ENCODE measurements around the gene SUMO2. TPM values are rescaled to one million over a fixed set of nuclear protein-coding genes. Genes with fewer than 3 reads are reported as not detected.

Gene SUMO2
- total RNA-seq, result 365 and 394 TPM in 2 replicates

DNA sequence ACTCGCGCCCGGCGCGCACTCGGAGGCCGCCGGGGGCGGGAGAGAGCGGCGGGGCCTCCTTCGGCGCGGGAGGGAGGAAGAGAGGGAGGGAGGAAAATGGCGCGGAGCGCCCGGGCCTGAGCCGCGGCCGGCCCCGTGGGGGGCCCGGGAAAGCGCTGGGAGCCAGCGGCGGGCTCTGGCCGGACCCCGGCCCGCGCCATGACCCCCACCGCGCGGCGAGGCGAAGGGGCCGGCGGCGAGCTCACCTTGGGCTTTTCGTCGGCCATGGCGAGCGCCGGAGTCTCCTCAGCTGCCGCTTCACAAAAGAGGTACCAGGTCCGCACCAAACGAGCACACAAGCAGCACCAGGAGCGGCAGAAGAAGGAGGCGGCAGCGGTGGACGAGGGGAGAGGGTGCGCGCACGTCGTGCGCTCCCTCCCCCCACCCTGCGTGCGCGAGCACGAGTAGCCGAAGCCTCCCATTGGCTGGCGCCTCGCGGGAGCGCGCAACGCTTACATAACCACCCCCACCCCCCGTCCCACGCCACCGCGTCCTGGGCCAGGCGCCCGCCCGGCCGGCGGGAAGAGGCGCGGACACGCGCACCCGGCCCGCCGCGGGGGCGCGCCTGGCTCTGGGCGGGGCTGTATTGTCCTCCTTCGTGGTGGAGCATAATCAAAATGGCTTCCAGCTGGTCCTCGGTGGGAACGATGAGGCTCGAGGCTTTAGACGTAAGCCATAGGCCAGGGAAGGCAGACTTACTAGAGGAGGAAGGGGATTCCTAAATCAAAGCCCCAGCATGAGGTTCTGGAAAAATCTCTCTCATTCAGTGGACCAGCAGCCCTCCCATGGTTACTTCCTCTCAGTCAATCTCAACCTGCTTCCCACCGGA is at the start of gene SUMO2:
Gene SUMO2 (minus strand): TSS at position 391 of the 868 bp plus-strand sequence. CDS start 125 bp downstream, at position 266.
- Mint-ChIP-seq H3K27me3 (no peaks in the 10 kb centered on the region), H3K4me1 (peaks cover 38% of the 10 kb centered on the region), H3K4me3 (peak within 1 kb of the TSS; percentile 86), H3K27ac (peak within 1 kb of the TSS; percentile 97), H3K9me3 (no peaks in the 10 kb centered on the region), H3K36me3 (ENCODE audit: low read depth) (peaks cover 28% of the 10 kb centered on the region)
- DNase-seq, result peak; percentile 96
- ATAC-seq (ENCODE audit: low read depth), result peak; percentile 82
- ChIA-PET CTCF (interaction anchor here (1.0 to 1.3 kb wide), 2 partner anchors 20 to 69 kb away, joined by 3 to 5 read pairs; no protein-coding TSS in a partner anchor), POLR2A (interaction anchor here (0.6 to 2.9 kb wide), 18 partner anchors 8 to 199 kb away, joined by 3 to 19 read pairs (median 6); partner anchors contain the start of genes ARMC7, ATP5PD, GGA3 and JPT1)
- TF ChIP-seq, protein P1, sequence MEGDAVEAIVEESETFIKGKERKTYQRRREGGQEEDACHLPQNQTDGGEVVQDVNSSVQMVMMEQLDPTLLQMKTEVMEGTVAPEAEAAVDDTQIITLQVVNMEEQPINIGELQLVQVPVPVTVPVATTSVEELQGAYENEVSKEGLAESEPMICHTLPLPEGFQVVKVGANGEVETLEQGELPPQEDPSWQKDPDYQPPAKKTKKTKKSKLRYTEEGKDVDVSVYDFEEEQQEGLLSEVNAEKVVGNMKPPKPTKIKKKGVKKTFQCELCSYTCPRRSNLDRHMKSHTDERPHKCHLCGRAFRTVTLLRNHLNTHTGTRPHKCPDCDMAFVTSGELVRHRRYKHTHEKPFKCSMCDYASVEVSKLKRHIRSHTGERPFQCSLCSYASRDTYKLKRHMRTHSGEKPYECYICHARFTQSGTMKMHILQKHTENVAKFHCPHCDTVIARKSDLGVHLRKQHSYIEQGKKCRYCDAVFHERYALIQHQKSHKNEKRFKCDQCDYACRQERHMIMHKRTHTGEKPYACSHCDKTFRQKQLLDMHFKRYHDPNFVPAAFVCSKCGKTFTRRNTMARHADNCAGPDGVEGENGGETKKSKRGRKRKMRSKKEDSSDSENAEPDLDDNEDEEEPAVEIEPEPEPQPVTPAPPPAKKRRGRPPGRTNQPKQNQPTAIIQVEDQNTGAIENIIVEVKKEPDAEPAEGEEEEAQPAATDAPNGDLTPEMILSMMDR (IDR thresholded peaks at IDR 0.05), result no peak
- intact Hi-C loops (cut with micrococcal nuclease), result loop anchor here (1.0 to 10.0 kb wide), 12 partner anchors 22 to 674 kb away; partner anchors contain the start of genes ATP5PD, GGA3, GRB2 and HID1

DNA sequence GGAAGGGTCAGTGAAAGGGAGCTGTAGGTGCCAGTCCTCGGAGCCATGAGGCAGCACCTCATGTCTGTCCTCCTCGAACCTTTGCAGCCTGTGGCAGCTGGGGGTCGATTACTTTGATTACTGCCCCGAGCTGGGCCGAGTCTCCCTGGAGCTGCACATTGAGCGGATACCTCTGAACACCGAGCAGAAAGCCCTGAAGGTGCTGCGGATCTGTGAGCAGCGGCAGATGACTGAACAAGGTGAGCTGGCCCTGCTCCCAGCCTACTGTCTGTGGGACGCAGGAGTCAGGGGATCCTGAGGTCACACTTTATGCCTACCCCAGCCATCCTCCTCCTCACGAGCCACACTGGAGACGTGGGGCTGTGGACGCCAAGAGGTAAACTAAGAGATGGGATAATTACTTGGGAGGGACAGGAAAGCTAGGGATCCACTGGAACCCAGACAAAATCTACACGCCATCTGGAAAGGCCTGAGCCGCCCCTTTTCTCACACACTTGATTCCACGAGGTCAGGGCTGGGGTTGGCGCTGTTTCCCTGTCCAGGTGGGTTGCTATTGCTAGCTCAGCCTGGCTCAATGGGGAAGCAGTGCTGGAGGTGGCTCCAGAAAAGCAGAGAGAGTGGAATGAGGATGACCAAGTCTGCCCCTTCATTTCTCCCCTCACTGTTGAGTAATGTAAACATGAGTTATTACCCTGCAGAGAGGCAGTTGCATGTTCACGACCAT is 49.1 kb upstream of the SUMO2 start:
- POLR2A ChIA-PET, result interaction anchor here (0.5 to 0.7 kb wide), 2 partner anchors 87 to 105 kb away, joined by 3 to 8 read pairs; no protein-coding TSS in a partner anchor
- CTCF ChIA-PET, result no interaction called here

DNA sequence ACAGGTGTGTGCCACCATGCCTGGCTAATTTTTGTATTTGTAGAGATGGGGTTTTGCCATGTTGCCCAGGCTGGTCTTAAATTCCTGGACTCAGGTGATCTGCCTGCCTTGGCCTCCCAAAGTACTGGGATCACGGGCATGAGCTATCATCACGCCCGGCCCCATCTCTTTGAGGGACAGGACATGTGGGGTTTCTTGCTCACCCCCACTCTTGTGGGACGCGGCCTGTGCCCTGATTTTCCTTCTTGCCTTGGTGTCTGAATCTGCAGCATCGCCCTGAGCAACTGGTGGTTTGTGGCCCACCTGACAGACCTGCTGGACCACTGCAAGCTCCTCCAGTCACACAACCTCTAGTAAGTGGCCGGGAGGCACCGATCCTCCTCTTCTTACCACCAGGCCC is 48.3 kb upstream of the SUMO2 start:
- TF ChIP-seq, protein P1 (IDR thresholded peaks at IDR 0.05), result no peak
- Mint-ChIP-seq H3K4me1 (no peaks in the 10 kb centered on the region), H3K27ac (no peak overlapping the region), H3K27me3 (no peaks in the 10 kb centered on the region), H3K36me3 (ENCODE audit: low read depth) (peaks cover 87% of the 10 kb centered on the region), H3K4me3 (no peak overlapping the region), H3K9me3 (no peaks in the 10 kb centered on the region)
- DNase-seq (no peak), ATAC-seq (ENCODE audit: low read depth) (no peak)
- POLR2A ChIA-PET, result interaction anchor here (0.5 to 1.5 kb wide), 3 partner anchors 20 to 200 kb away, joined by 4 to 8 read pairs (median 6); no protein-coding TSS in a partner anchor
- intact Hi-C loops (cut with micrococcal nuclease), result no loop called here
- CTCF ChIA-PET, result interaction anchor here (1.2 kb wide), 1 partner anchor 270 kb away, joined by 3 read pairs; no protein-coding TSS in a partner anchor

More for the DNA sequence above, 49.1 kb upstream of the SUMO2 start:
- H3K4me3 Mint-ChIP-seq, result no peak overlapping the region
- ATAC-seq (ENCODE audit: low read depth), result no peak
- H3K27me3 Mint-ChIP-seq, result no peaks in the 10 kb centered on the region
- intact Hi-C loops (cut with micrococcal nuclease), result loop anchor here (1.0 kb wide), 1 partner anchor 14 kb away; no protein-coding TSS in a partner anchor
- H3K27ac Mint-ChIP-seq, result no peak overlapping the region
- DNase-seq, result no peak
- H3K4me1 Mint-ChIP-seq, result no peaks in the 10 kb centered on the region
- peaks cover 88% of the 10 kb centered on the region for H3K36me3 Mint-ChIP-seq (ENCODE audit: low read depth)
- H3K9me3 Mint-ChIP-seq, result no peaks in the 10 kb centered on the region
- TF ChIP-seq, protein P1 (IDR thresholded peaks at IDR 0.05), result no peak

DNA sequence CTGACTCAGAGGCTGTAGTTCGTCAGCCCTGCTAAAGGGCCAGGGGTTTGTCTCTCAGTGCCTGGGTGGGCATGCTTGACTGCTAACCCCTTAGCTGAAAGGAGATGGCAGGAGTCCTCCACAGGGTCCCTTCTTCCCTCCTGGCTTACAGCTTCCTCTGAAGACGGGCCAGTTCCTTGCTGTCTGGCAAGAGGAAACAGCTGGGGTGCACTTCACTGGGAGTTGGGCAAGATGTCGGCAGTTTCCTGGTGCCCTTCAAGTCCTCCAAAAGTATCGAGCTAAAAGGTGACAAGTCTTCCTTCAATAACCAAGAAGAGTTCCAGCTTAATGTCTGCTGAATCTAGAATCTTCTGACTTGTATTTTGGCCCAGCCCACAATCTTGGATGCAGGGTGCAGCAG is 46.1 kb upstream of the SUMO2 start:
- TF ChIP-seq, protein P1 (IDR thresholded peaks at IDR 0.05), result no peak
- Mint-ChIP-seq H3K4me3 (no peak overlapping the region), H3K4me1 (no peaks in the 10 kb centered on the region), H3K27me3 (no peaks in the 10 kb centered on the region), H3K27ac (no peak overlapping the region), H3K9me3 (no peaks in the 10 kb centered on the region), H3K36me3 (ENCODE audit: low read depth) (peaks cover 84% of the 10 kb centered on the region)
- intact Hi-C loops (cut with micrococcal nuclease), result no loop called here
- DNase-seq, result no peak
- no peak for ATAC-seq (ENCODE audit: low read depth)
- ChIA-PET CTCF (no interaction called here), POLR2A (interaction anchor here (0.6 kb wide), 1 partner anchor 220 kb away, joined by 3 read pairs; no protein-coding TSS in a partner anchor)

Data from activated B cell treated with CpG ODN at 0.5 μM for 24 hours (primary cell).